SK-N-SH (cell line): ENCODE measurements around the gene ZNF546. TPM values are rescaled to one million over a fixed set of nuclear protein-coding genes. Genes with fewer than 3 reads are reported as not detected.

Source experiments
- CTCF ChIA-PET: fragments of 300-600, 350-600 bp; formaldehyde crosslinking; extraction: SDS; loops from one replicate; lab custom pipeline; 2021; lab: Yijun Ruan, JAX
- POLR2A ChIA-PET: fragments of 350-600 bp; sonication (Branson Sonifier 250); formaldehyde crosslinking; extraction: SDS; loops from one replicate; lab custom pipeline; 2020; ENCODE audit warnings: antibody characterized with exemption, inconsistent platforms; lab: Yijun Ruan, JAX
- DNase-seq: peaks from one replicate; pipeline ENCODE4 v3.0.0; 2012
- H2AFZ ChIP-seq: fragments of 200-600 bp; sonication (generic); 2 replicates; pipeline ENCODE4 v1.8.1; 2016; ENCODE audit warnings: antibody characterized with exemption, mild to moderate bottlenecking, low read depth
- H3F3A ChIP-seq: fragments of 200-600 bp; sonication (generic); replicated peaks from 2 replicates; pipeline ENCODE3; 2016; ENCODE audit warnings: antibody characterized with exemption, mild to moderate bottlenecking; ENCODE audit not compliant: insufficient read depth
- H3K27ac ChIP-seq, 2 experiments: fragments of 200-500 bp in 1 of 2; fragments of 200-600 bp in 1 of 2; sonication (Bioruptor generic) in 1 of 2; sonication (generic), shearing (Covaris generic) in 1 of 2; 2 replicates each; pipeline versions ENCODE4 v1.5.1 to v1.6.1; 2014 to 2016; ENCODE audit warnings: low read depth in 2 of 2, inconsistent platforms in 1 of 2, low read length in 1 of 2, mild to moderate bottlenecking in 1 of 2, mixed read lengths in 1 of 2
- H3K27me3 ChIP-seq: fragments of 200-600 bp; sonication (generic), shearing (Covaris generic); 2 replicates; pipeline ENCODE4 v1.6.1; 2016; ENCODE audit warnings: mixed run types; ENCODE audit not compliant: insufficient read depth
- H3K36me3 ChIP-seq, 2 experiments: fragments of 200-500 bp in 1 of 2; fragments of 200-600 bp in 1 of 2; sonication (Bioruptor generic) in 1 of 2; sonication (generic) in 1 of 2; replicated peaks in 1 of 2; 2 replicates each; pipeline versions ENCODE3 to v1.5.1; 2014 to 2016; ENCODE audit warnings: low read length in 1 of 2, mild to moderate bottlenecking in 1 of 2; ENCODE audit not compliant: insufficient read depth in 2 of 2, control insufficient read depth in 1 of 2
- H3K4me1 ChIP-seq, 2 experiments: fragments of 200-500 bp in 1 of 2; fragments of 200-600 bp in 1 of 2; sonication (Bioruptor generic) in 1 of 2; sonication (generic), shearing (Covaris generic) in 1 of 2; 2 replicates each; pipeline versions ENCODE4 v1.5.1 to v1.6.1; 2014 to 2016; ENCODE audit warnings: low read depth in 1 of 2, low read length in 1 of 2, mixed run types in 1 of 2; ENCODE audit not compliant: insufficient read depth in 2 of 2, control insufficient read depth in 1 of 2
- H3K4me2 ChIP-seq: fragments of 200-600 bp; sonication (generic), shearing (Covaris generic); 2 replicates; pipeline ENCODE4 v1.6.1; 2017; ENCODE audit warnings: mixed run types
- H3K4me3 ChIP-seq, 2 experiments: fragments of 200-500 bp in 1 of 2; fragments of 200-600 bp in 1 of 2; sonication (Bioruptor generic) in 1 of 2; sonication (generic), shearing (Covaris generic) in 1 of 2; 2 replicates each; pipeline versions ENCODE4 v1.5.1 to v1.8.1; 2014 to 2016; ENCODE audit warnings: low read depth in 2 of 2, inconsistent platforms in 1 of 2, low read length in 1 of 2, mild to moderate bottlenecking in 1 of 2, mixed read lengths in 1 of 2, moderate library complexity in 1 of 2
- H3K79me2 ChIP-seq: fragments of 200-600 bp; sonication (generic); 2 replicates; pipeline ENCODE4 v1.8.1; 2017; ENCODE audit warnings: mild to moderate bottlenecking; ENCODE audit not compliant: insufficient read depth
- H3K9ac ChIP-seq: fragments of 200-600 bp; sonication (generic); 2 replicates; pipeline ENCODE4 v1.6.1; 2017; ENCODE audit warnings: mixed run types
- H3K9me2 ChIP-seq: fragments of 200-600 bp; sonication (generic); 2 replicates; pipeline ENCODE4 v1.6.1; 2017; ENCODE audit warnings: mixed run types
- H3K9me3 ChIP-seq: fragments of 200-600 bp; sonication (generic); 2 replicates; pipeline ENCODE4 v1.6.1; 2017; ENCODE audit warnings: mixed run types, mild to moderate bottlenecking, moderate library complexity
- H4K20me1 ChIP-seq: fragments of 200-600 bp; sonication (generic); 2 replicates; pipeline ENCODE4 v1.6.1; 2017; ENCODE audit warnings: mild to moderate bottlenecking, mixed run types; ENCODE audit not compliant: insufficient read depth
- ELF1 ChIP-seq: IDR thresholded peaks from 2 replicates; pipeline ENCODE4 v1.4.0; 2012
- FOXJ3 ChIP-seq: sonication (generic); formaldehyde crosslinking; IDR thresholded peaks from 2 replicates; pipeline ENCODE4 v1.5.1; 2020; ENCODE audit warnings: mild to moderate bottlenecking, missing genetic modification reagents
- GABPA ChIP-seq: IDR thresholded peaks from 2 replicates; pipeline ENCODE4 v1.4.0; 2012; ENCODE audit warnings: low read depth, mild to moderate bottlenecking
- IRF3 ChIP-seq: fragments of 150-350 bp; IDR thresholded peaks from 2 replicates; pipeline ENCODE4 v1.6.1; 2016; ENCODE audit warnings: mild to moderate bottlenecking, low read depth, low read length
- MXI1 ChIP-seq: IDR thresholded peaks from 2 replicates; pipeline ENCODE4 v1.6.1; 2012; ENCODE audit warnings: mild to moderate bottlenecking, low read depth, low read length, improper control_type of control experiment
- NRF1 ChIP-seq: IDR thresholded peaks from 2 replicates; pipeline ENCODE4 v1.6.1; 2012; ENCODE audit warnings: low read depth, mild to moderate bottlenecking, low read length
- POLR2AphosphoS5 ChIP-seq: IDR thresholded peaks from 2 replicates; pipeline ENCODE4 v1.6.1; 2012; ENCODE audit warnings: low read depth, low read length
- RFX5 ChIP-seq: IDR thresholded peaks from 2 replicates; pipeline ENCODE4 v1.6.1; 2012; ENCODE audit warnings: mild to moderate bottlenecking, improper control_type of control experiment, low read length
- SIN3A ChIP-seq: IDR thresholded peaks from 2 replicates; pipeline ENCODE4 v1.6.1; 2012; ENCODE audit warnings: low read depth, mild to moderate bottlenecking, low read length, moderate library complexity, borderline replicate concordance
- SMC3 ChIP-seq: IDR thresholded peaks from 2 replicates; pipeline ENCODE4 v1.6.1; 2012; ENCODE audit warnings: low read depth, low read length, improper control_type of control experiment
- USF1 ChIP-seq: IDR thresholded peaks from 2 replicates; pipeline ENCODE4 v1.4.0; 2012; ENCODE audit warnings: low read depth, borderline replicate concordance
- WGBS: methylation state at CpG from one replicate; pipeline ENCODE4 v1.1.6; 2017; ENCODE audit warnings: low lambda C conversion rate; 5-methylcytosine and 5-hydroxymethylcytosine counted together
- polyA plus RNA-seq, 3 experiments: library from polyadenylated mRNA; depleted of rRNA; stranded (reverse); fragments of >200 nt; gene quantifications; 2 replicates each; pipeline ENCODE4 v1.2.3, GENCODE V29; 2012
- TF ChIP-seq, protein P1 (sequence below): fragments of 150-350 bp; IDR thresholded peaks from 2 replicates; pipeline ENCODE4 v1.6.1; 2017; ENCODE audit warnings: antibody characterized with exemption, low read length, low read depth, borderline replicate concordance
- TF ChIP-seq, protein P2 (sequence below): IDR thresholded peaks from 2 replicates; pipeline ENCODE4 v1.4.0; 2012; ENCODE audit warnings: low read depth, borderline replicate concordance

ZNF546 gene
- polyA plus RNA-seq, 1 of the 3 experiments (the other 2 are of a cell fraction), result 0.87 TPM

DNA sequence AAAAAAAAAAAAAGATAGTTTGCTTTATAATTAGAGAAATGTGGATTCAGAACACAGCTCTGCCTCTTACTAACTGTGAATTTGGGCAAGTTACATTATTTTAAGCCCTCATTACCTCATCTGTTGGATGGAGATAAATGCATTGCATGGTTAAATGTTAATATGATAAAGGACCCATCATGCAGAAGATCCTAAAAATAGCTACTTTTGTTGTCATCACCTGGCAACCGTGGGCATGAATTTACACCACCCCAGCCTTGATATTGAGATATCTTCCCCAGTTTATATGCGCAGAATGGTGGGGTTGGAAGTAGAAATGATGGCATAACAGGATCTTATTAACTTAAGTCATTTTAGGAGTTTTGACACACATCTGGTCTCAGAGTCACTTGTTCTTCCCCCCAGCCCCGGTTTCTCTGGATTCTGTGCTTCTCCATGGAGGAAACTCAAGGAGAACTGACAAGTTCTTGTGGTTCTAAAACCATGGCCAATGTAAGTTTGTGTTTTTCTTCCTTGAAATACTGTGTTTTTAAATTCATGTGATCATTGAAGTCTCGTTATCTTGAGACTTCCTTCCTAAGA, 8.9 kb downstream of the ZNF546 start:
- Histone ChIP-seq H3K9me3 (no peaks in the 10 kb centered on the region), H3K9ac (no peak overlapping the region), H2AFZ (no peak overlapping the region), H3K36me3 (peaks cover 23 to 25% of the 10 kb centered on the region in 2 experiments), H3K9me2 (no peaks in the 10 kb centered on the region), H4K20me1 (no peaks in the 10 kb centered on the region), H3F3A (peaks cover 6% of the 10 kb centered on the region), H3K4me1 (no peaks in the 10 kb centered on the region), H3K79me2 (no peaks in the 10 kb centered on the region), H3K27me3 (no peaks in the 10 kb centered on the region), H3K4me2 (no peak overlapping the region), H3K27ac (peak overlapping the region in 1 of 2 experiments; percentile 54; a peak in 2 of 4 replicates), H3K4me3 (no peak overlapping the region)
- 90% methylated on average over 4 of the region's 4 CpGs for WGBS
- no peak for DNase-seq
- ChIA-PET CTCF (no interaction called here), POLR2A (no interaction called here)
- TF ChIP-seq NRF1 (no peak), ELF1 (no peak), SIN3A (no peak), GABPA (no peak), MXI1 (no peak), POLR2AphosphoS5 (no peak), RFX5 (no peak), IRF3 (no peak), USF1 (no peak), FOXJ3 (CRISPR knock-in tag) (no peak), SMC3 (no peak)
- TF ChIP-seq, protein P1, sequence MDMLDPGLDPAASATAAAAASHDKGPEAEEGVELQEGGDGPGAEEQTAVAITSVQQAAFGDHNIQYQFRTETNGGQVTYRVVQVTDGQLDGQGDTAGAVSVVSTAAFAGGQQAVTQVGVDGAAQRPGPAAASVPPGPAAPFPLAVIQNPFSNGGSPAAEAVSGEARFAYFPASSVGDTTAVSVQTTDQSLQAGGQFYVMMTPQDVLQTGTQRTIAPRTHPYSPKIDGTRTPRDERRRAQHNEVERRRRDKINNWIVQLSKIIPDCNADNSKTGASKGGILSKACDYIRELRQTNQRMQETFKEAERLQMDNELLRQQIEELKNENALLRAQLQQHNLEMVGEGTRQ, result no peak
- TF ChIP-seq, protein P2, sequence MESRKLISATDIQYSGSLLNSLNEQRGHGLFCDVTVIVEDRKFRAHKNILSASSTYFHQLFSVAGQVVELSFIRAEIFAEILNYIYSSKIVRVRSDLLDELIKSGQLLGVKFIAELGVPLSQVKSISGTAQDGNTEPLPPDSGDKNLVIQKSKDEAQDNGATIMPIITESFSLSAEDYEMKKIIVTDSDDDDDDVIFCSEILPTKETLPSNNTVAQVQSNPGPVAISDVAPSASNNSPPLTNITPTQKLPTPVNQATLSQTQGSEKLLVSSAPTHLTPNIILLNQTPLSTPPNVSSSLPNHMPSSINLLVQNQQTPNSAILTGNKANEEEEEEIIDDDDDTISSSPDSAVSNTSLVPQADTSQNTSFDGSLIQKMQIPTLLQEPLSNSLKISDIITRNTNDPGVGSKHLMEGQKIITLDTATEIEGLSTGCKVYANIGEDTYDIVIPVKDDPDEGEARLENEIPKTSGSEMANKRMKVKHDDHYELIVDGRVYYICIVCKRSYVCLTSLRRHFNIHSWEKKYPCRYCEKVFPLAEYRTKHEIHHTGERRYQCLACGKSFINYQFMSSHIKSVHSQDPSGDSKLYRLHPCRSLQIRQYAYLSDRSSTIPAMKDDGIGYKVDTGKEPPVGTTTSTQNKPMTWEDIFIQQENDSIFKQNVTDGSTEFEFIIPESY, result no peak
- TF ChIP-seq, all 33 proteins: peak for 0
